Liver (tissue), 3 donors: ENCODE results near the gene UBTD2.

Experiments used
- FOXA1 ChIP-seq: IDR thresholded peaks from 2 replicates; pipeline ENCODE4 v1.6.1; 2016; ENCODE audit warnings: antibody characterized with exemption
- GABPA ChIP-seq, 2 donors: IDR thresholded peaks in 1 of 2; conservative IDR thresholded peaks in 1 of 2; 2 replicates each; pipeline ENCODE4 v1.6.1; 2016; ENCODE audit warnings: antibody characterized with exemption in 2 of 2, mild to moderate bottlenecking in 1 of 2, moderate library complexity in 1 of 2
- HNF4A ChIP-seq, 2 donors: conservative IDR thresholded peaks; 2 replicates each; pipeline ENCODE4 v1.6.1; 2016; ENCODE audit warnings: antibody characterized with exemption in 2 of 2, mild to moderate bottlenecking in 2 of 2
- JUND ChIP-seq, 2 donors: IDR thresholded peaks; 2 replicates each; pipeline ENCODE4 v1.6.1; 2016; ENCODE audit warnings: antibody characterized with exemption in 2 of 2
- RAD21 ChIP-seq, 2 donors: IDR thresholded peaks; 2 replicates each; pipeline ENCODE4 v1.6.1; 2016; ENCODE audit warnings: antibody characterized with exemption in 2 of 2, mild to moderate bottlenecking in 2 of 2
- RXRA ChIP-seq, 2 donors: IDR thresholded peaks; 2 replicates each; pipeline ENCODE4 v1.6.1; 2017 to 2018; ENCODE audit warnings: antibody characterized with exemption in 2 of 2, mild to moderate bottlenecking in 1 of 2
- SP1 ChIP-seq: IDR thresholded peaks from 2 replicates; pipeline ENCODE4 v1.6.1; 2018; ENCODE audit warnings: antibody characterized with exemption, mild to moderate bottlenecking
- TAF1 ChIP-seq: conservative IDR thresholded peaks from 2 replicates; pipeline ENCODE4 v1.6.1; 2016; ENCODE audit warnings: antibody characterized with exemption, mild to moderate bottlenecking
- YY1 ChIP-seq: IDR thresholded peaks from 2 replicates; pipeline ENCODE4 v1.6.1; 2016; ENCODE audit warnings: antibody characterized with exemption, mild to moderate bottlenecking
- TF ChIP-seq, protein P1 (sequence below): IDR thresholded peaks from 2 replicates; pipeline ENCODE4 v1.6.1; 2016; ENCODE audit warnings: antibody characterized with exemption
- TF ChIP-seq, protein P2 (sequence below): fragments of 150-350 bp; IDR thresholded peaks from 2 replicates; pipeline ENCODE4 v1.5.1; 2017; ENCODE audit warnings: improper control_type of control experiment, low read depth, low read length; ENCODE audit not compliant: missing input control
- TF ChIP-seq, protein P3 (sequence below): IDR thresholded peaks from 2 replicates; pipeline ENCODE4 v1.6.1; 2016; ENCODE audit warnings: antibody characterized with exemption
- TF ChIP-seq, protein P4 (sequence below): IDR thresholded peaks from 2 replicates; pipeline ENCODE4 v1.6.1; 2016; ENCODE audit warnings: antibody characterized with exemption
- TF ChIP-seq, protein P5 (sequence below): IDR thresholded peaks from 2 replicates; pipeline ENCODE4 v1.6.1; 2016; ENCODE audit warnings: antibody characterized with exemption, mild to moderate bottlenecking
- donor health status: healthy.
- donor health status: healthy.

DNA sequence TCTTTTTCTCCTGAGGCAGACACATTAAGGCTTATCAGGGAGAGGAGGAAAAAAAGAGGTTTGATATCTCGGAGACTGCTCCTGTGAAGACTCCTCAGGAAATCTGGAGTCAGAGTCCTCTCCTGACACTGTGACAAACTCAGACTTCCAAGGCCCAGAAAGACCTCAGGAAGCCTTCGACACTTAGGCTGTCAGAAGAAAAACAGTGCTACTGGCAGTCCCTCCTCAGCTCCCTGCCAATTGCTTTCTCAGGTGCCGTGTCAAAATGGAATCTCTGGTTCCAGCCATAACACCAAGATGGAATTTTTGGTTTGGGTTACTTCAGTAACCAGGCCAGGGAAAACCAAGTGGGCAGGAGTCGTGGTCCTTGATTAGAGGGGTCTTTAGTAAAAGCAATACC lies 99.7 kb downstream of the UBTD2 start:
- TF ChIP-seq, protein P1, sequence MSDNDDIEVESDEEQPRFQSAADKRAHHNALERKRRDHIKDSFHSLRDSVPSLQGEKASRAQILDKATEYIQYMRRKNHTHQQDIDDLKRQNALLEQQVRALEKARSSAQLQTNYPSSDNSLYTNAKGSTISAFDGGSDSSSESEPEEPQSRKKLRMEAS, result no peak
- no peak for TF ChIP-seq TAF1
- TF ChIP-seq, protein P2, sequence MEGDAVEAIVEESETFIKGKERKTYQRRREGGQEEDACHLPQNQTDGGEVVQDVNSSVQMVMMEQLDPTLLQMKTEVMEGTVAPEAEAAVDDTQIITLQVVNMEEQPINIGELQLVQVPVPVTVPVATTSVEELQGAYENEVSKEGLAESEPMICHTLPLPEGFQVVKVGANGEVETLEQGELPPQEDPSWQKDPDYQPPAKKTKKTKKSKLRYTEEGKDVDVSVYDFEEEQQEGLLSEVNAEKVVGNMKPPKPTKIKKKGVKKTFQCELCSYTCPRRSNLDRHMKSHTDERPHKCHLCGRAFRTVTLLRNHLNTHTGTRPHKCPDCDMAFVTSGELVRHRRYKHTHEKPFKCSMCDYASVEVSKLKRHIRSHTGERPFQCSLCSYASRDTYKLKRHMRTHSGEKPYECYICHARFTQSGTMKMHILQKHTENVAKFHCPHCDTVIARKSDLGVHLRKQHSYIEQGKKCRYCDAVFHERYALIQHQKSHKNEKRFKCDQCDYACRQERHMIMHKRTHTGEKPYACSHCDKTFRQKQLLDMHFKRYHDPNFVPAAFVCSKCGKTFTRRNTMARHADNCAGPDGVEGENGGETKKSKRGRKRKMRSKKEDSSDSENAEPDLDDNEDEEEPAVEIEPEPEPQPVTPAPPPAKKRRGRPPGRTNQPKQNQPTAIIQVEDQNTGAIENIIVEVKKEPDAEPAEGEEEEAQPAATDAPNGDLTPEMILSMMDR, result no peak
- no peak for TF ChIP-seq GABPA (IDR thresholded peaks at IDR 0.05 in 1 of 2, conservative IDR thresholded peaks at IDR 0.05 in 1 of 2)
- TF ChIP-seq, protein P3, sequence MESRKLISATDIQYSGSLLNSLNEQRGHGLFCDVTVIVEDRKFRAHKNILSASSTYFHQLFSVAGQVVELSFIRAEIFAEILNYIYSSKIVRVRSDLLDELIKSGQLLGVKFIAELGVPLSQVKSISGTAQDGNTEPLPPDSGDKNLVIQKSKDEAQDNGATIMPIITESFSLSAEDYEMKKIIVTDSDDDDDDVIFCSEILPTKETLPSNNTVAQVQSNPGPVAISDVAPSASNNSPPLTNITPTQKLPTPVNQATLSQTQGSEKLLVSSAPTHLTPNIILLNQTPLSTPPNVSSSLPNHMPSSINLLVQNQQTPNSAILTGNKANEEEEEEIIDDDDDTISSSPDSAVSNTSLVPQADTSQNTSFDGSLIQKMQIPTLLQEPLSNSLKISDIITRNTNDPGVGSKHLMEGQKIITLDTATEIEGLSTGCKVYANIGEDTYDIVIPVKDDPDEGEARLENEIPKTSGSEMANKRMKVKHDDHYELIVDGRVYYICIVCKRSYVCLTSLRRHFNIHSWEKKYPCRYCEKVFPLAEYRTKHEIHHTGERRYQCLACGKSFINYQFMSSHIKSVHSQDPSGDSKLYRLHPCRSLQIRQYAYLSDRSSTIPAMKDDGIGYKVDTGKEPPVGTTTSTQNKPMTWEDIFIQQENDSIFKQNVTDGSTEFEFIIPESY, result no peak
- TF ChIP-seq YY1, result no peak
- TF ChIP-seq, protein P4, sequence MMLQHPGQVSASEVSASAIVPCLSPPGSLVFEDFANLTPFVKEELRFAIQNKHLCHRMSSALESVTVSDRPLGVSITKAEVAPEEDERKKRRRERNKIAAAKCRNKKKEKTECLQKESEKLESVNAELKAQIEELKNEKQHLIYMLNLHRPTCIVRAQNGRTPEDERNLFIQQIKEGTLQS, result no peak
- TF ChIP-seq, protein P5, sequence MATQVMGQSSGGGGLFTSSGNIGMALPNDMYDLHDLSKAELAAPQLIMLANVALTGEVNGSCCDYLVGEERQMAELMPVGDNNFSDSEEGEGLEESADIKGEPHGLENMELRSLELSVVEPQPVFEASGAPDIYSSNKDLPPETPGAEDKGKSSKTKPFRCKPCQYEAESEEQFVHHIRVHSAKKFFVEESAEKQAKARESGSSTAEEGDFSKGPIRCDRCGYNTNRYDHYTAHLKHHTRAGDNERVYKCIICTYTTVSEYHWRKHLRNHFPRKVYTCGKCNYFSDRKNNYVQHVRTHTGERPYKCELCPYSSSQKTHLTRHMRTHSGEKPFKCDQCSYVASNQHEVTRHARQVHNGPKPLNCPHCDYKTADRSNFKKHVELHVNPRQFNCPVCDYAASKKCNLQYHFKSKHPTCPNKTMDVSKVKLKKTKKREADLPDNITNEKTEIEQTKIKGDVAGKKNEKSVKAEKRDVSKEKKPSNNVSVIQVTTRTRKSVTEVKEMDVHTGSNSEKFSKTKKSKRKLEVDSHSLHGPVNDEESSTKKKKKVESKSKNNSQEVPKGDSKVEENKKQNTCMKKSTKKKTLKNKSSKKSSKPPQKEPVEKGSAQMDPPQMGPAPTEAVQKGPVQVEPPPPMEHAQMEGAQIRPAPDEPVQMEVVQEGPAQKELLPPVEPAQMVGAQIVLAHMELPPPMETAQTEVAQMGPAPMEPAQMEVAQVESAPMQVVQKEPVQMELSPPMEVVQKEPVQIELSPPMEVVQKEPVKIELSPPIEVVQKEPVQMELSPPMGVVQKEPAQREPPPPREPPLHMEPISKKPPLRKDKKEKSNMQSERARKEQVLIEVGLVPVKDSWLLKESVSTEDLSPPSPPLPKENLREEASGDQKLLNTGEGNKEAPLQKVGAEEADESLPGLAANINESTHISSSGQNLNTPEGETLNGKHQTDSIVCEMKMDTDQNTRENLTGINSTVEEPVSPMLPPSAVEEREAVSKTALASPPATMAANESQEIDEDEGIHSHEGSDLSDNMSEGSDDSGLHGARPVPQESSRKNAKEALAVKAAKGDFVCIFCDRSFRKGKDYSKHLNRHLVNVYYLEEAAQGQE, result no peak
- no peak for TF ChIP-seq SP1
- TF ChIP-seq FOXA1, result no peak
- TF ChIP-seq JUND (IDR thresholded peaks at IDR 0.05), result no peak
- no peak for TF ChIP-seq RAD21 (IDR thresholded peaks at IDR 0.05)
- TF ChIP-seq HNF4A (conservative IDR thresholded peaks at IDR 0.05), result no peak
- TF ChIP-seq RXRA (IDR thresholded peaks at IDR 0.05), result no peak
